HG03025 (cell line): Measurements from ENCODE around the gene SEMA5B.

Experiments used
- ATAC-seq: cut with Tn5 transposase; IDR thresholded peaks from one replicate; pipeline ENCODE4 v1.9.1; 2021; ENCODE audit warnings: mild to moderate bottlenecking, moderate library complexity; ENCODE audit not compliant: unreplicated experiment, low FRiP score

SEMA5B gene

DNA sequence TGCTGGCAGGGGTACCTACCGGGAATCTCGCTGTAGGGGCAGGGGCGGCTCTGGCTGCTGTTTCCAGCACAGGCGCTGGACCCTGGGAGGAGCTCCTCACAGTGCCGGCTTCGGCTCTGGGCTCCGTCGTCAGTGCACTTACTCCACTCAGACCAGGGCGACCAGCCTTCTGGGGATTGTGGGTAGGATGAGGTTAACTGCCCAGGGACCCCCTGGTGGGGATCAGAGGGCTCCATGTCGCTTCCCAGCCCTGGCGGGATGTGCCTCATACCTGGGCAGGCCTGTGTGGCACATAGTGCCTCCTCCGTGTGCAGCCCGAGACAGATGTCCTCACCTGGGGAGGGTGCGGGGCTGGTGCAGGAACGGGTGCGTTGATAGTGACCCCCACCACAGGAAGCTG lies 115.7 kb downstream of the SEMA5B start:
- ATAC-seq: no peak

- ATAC-seq: no peak
Measured at GRCh38 chr3:122908251-122908650, 119.3 kb downstream of the SEMA5B start.

GRCh38 chr3:122907471-122907870 lies 120.1 kb downstream of the SEMA5B start:
- no peak for ATAC-seq

- ATAC-seq: no peak
Measured at GRCh38 chr3:122903171-122903570, 124.4 kb downstream of the SEMA5B start.

- ATAC-seq: no peak
Measured at GRCh38 chr3:122902326-122902725, 125.2 kb downstream of the SEMA5B start.

- no peak for ATAC-seq
Measured at GRCh38 chr3:122898298-122898697, 129.3 kb downstream of the SEMA5B start.

DNA sequence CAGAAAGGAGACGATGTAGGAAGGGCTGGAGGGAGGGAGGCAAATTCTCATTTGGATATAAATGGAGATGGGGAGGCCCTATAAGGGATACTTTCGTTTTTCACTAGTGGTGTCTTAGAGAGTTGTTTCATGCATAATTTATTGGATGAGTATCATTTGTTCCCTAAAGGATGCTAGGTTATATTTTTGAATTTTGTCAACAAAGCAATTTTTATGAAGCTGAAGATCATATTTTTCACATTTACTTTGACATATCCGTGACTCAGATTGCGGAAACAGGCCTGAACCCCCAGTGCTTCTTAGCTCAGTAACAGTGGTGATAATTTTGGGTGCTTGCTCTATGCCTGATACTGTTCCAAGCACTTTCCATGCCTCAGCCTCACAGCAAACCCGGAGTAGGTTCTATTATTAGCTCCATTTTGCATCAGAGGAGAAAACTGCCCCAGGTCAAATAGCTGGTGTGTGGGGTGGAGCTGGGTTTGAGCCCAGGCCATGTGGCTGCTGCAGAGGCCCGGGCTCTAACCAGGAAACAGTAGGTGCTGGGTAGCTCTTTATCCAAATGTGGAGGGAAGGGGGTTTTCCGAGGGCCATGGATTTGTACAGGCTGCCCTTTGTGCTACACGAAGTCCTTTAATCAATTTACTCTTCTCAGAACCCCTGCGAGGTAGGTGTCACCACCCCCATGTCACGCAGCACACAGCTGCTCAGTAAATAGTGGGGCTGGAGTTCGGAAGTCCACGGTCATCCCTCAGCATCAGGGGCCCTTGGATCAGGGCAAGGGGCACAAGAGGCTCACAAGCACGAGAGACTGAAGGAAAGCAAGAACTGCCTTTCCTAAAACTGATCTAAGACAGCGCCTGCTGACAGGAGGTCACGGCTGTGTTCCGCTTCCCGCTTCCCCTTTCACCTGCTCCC lies 133.6 kb downstream of the SEMA5B start:
- ATAC-seq: no peak

DNA sequence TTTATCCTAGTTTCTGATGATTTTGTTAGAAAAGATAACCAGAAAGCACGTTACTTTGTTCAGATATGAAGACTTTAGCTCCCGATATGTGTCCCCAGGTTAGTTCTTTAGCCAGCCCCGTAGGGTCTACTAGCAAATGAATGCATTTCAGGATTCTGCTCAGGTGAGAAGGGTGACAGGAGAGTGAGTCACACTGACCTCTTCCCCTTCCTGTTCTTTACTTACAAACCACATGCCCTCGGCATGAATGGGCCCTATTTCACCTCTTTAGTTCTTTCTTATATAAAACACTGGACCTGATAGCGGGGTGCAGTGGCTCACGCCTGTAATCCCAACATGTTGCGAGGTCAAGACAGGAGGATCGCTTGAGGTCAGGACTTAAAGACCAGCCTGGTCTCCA lies 134.3 kb downstream of the SEMA5B start:
- no peak for ATAC-seq

- no peak for ATAC-seq
Measured at GRCh38 chr3:122892118-122892960, 135.2 kb downstream of the SEMA5B start.

GRCh38 chr3:122890720-122891220 lies 136.8 kb downstream of the SEMA5B start:
- no peak for ATAC-seq

GRCh38 chr3:122890077-122890719 lies 137.4 kb downstream of the SEMA5B start:
- no peak for ATAC-seq

DNA sequence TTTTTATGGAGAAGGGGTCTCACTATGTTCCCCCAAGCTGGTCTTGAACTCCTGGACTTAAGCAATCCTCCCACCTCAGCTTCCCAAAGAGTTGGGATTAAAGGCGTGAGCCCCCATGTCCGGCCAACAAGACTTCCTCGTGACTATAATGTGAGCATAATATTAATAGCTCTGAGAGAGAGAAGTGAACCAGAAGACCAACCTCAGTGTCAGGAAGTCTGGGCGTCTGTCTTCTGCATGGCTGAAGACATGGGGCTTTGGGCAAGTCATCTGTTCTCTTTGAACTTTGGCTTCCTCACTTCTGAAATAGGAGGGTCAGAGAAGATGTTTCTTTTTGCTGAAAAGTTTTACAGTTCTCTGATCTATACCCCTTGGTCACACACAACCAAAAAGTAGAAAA lies 140.6 kb downstream of the SEMA5B start:
- no peak for ATAC-seq

DNA sequence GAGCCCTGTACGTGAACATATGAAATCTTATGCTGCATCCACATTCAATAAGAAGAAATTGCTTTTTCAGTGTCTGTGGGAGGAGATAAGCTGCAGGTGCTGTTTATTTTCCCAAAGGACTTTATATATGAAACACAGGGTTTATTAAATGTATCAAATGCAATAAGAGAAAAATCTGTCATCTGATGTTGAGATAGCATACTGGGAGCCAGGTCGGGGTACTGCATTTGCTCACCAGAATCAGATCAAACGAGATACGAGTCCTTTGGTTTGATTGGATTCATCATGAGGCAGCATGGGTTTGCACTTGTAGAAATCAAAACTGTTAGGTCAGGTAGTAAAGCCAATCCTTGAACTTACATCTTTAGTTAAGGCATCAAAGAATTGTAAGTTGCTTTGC lies 141.3 kb downstream of the SEMA5B start:
- ATAC-seq: no peak

- ATAC-seq: no peak
Measured at GRCh38 chr3:122882361-122882947, 145.1 kb downstream of the SEMA5B start.

- no peak for ATAC-seq
Measured at GRCh38 chr3:122880624-122881023, 146.9 kb downstream of the SEMA5B start.

DNA sequence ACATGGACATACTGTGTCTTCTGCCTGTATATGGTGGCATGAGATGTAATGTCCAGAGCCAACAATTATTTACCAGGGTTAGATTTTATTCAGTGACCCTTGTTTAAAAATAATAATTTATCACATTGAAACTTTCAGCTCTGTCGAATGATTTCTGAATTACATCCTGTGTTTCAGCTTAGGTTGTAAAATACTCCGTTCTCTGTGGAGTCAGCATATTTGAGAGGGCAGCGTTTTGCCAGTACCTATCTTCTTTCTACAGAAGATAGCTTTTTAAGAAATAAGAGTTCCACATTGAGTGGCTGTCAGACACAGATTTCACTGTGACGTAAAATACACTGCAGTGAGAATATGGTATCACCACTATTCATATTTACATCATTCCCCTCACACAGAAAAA lies 147.4 kb downstream of the SEMA5B start:
- ATAC-seq: no peak

- no peak for ATAC-seq
Measured at GRCh38 chr3:122875547-122876127, 151.9 kb downstream of the SEMA5B start.

DNA sequence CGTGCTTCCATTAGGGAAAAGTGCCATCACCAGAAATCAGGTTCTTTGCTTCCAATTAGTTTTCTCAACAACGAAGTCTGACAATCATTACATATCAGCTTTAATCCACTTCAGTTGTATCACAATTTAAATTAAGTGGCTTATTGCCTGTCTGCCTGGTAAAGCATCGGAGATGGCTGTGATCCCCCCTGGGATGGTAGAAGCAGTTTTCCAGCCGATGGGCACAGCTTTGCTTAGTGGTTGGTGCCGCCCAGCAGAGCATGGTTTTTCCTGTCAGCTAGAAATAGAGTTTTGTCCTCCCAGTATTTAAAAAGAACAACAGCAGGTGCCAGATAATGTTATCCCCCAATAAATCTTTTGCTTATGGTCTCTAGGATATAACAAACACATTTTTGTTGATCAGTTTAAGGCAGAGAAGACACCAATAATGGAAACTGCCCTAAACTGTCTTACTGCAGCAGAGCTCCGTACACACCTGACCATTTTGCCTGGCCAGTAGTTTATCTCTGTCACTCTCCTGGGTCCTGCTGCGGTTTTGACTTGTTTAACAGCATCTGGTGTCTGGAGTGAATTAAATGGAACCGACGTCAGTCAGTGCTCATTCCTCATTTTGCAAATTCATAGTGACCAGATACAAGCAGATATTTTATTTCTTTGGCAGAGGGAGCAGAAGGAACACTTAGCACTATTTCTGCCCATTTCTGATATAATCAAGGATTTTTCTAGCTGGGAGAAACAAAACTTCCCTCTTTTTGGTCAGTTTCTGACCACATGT lies 153.6 kb downstream of the SEMA5B start:
- no peak for ATAC-seq

- ATAC-seq: no peak
Measured at GRCh38 chr3:122868322-122868721, 159.2 kb downstream of the SEMA5B start.
